GM19239 (cell line): ENCODE data around the gene PAPSS1.
"Not testable (repeated sequence)": the region's sequence is repeated elsewhere in the genome, so short reads cannot be mapped to it uniquely, and the experiment has no call there.

Source experiments
- DNase-seq: peaks from one replicate; pipeline ENCODE4 v3.0.0; 2011; ENCODE audit warnings: low spot score; ENCODE audit not compliant: insufficient read length
- FAIRE-seq: peaks from 2 replicates; lab custom pipeline; 2011; peaks lifted over from hg19 to GRCh38; lab: Jason Lieb, UNC

The PAPSS1 gene

DNA sequence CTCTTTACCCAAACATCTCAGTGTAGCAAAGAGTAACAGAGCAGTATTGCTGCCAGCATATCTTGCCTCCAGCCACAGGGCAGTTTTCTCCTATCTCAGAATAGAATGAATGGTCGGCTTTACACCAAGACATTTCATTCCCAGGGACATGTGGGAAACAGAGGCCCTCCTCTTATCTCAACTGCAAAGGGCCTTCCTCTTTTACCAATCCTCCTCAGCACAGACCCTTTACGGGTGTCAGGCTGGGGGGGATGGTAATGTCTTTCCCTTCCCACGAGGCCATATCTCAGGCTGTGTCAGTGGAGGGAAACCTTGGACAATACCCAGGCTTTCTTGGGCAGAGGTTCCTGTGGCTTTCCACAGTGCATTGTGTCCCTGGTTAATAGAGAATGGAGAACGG lies 9.0 kb upstream of the PAPSS1 start:
- FAIRE-seq, DNase-seq: not testable (repeated sequence)

DNA sequence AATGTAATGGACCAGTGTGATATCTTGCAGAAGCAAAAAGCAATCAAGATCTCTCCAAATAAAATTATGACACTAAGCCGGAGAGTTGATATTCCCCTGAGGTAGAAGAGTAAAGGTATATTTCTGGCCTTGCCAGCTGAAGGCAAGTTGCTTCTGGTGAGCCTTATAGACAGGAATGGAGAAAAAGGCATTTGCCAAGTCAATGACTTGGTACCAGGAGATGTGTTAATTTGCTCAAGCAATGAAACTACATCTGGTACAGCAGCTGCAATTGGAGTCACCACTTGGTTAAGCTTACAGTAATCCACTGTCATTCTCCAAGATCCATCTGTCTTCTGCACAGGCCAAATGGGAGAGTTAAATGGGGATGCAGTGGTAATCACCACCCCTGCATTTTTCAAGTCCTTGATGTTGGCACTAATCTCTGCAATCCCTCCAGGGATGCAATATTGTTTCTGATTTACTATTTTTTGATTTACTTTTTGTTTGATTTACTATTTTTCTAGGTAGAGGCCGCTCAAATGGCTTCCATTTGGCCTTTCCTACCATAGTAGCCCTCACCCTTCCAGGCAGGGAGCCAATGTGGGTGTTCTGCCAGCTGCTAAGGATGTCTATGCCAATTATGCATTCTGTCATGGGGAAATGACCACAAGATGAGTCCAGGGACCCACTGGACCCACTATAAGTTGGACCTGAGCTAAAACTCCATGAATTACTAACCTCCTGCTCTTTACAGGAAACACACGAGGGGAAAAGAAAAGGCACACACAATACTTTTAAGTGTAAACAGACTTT lies 6.3 kb upstream of the PAPSS1 start:
- FAIRE-seq, DNase-seq: not testable (repeated sequence)

DNA sequence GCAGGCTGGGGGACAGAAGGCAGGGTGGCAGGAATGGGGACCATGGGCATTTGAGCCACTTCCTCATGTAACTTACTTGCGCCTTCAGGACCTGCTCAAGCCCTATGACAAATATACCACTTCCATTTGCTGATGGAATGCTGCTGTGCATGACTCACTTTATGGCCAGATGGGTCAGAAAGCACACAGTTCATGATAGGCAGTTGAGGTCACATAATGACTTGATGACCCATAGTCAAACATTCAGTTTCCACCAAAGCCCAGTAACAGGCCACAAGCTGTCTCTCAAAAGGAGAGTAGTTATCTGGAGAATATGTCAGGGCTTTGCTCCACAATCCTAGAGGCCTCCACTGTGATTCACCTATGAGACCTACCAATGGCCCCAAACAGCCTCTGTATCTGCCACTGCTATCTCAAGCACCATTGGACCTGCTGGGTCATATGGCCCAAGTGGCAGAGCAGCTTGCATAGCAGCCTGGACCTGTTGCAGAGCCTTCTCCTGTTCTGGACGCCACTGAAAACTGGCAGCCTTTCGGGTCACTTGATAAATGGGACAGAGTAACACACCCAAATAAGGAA lies 5.3 kb upstream of the PAPSS1 start:
- DNase-seq (no peak), FAIRE-seq (no peak)

DNA sequence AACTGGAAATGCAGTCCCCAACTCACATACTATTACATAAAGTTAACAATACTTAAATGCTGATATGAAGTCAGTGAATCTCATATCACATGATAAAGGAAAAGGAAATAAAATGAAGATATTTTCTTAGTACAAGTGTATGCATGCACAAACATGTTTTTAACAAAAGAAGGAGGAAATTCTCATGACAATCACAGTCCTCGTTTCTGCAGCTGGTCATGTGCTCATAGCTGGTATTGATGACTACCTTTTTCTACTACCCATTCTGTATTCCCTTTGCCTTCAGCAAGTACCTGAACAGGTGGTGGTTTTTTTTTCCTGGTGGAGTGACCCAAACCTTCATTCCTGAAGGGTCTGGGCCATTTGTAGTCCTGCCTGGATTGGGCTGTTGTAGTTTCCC lies 3.3 kb upstream of the PAPSS1 start:
- not testable (repeated sequence) for DNase-seq, FAIRE-seq

DNA sequence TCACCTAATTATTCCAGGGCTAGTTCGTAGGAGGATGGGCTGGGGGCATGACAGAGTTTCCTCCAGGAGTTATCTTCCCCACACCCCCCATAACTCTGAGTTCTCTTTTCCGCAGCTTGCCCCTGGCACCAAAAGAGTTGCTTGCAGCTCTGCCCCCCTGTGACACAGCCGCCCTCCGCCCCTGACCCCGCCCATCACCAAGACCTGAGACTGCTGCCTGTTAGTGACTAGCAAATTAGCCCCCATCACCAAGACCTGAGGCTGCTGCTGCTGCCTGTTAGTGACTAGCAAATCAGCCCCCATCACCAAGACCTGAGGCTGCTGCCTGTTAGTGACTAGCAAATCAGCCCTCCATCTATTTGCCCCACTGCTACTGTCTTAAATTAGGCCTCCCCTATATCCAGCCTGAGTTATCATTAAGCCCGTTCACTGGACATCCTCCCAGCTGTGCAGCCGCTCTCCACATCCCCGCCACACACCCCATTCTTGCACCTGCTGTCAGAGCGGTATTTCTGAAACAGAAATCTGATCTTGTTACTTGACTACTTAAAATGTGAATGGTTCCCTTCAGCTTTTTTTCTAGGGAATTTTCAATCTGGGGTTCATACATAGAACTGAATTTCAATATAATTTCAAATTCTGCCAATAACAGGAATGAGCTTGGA lies 1.5 kb upstream of the PAPSS1 start:
- DNase-seq: no peak
- no peak for FAIRE-seq

DNA sequence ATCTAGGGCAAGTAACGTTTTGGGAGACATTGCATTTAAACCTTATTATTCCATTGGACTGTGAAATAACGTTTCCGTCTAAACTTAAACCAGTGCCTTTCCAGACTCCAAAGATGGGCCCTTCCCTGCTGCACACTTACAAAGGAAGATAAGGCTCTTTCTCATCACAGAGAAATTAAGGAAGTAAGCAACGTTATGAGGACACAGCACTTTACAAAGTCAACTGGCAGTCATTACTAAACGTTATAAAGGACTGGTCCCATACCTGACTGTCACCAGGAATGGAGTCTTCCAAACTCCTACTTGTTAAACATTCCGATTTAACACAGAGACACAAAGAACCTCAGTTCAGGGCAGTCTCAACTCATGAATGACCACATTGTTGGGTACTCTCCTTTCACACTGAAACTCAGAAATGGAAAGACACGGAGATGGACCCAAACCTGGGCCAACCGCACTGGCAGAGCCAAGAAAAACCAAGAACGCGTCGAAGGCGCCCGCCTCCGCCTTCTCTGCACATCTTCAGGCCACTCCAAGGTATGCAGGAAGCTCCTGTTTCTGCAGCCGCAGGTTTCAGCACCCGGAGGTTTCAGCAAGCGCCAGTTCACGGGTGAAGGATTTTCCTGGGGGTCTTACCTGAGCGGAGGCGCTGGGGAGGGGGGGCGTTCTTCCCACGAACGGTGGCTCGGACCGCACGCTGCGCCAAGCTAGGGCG lies 670 bp downstream of the PAPSS1 start:
- FAIRE-seq: peak; percentile 74
- peak; percentile 4 for DNase-seq

DNA sequence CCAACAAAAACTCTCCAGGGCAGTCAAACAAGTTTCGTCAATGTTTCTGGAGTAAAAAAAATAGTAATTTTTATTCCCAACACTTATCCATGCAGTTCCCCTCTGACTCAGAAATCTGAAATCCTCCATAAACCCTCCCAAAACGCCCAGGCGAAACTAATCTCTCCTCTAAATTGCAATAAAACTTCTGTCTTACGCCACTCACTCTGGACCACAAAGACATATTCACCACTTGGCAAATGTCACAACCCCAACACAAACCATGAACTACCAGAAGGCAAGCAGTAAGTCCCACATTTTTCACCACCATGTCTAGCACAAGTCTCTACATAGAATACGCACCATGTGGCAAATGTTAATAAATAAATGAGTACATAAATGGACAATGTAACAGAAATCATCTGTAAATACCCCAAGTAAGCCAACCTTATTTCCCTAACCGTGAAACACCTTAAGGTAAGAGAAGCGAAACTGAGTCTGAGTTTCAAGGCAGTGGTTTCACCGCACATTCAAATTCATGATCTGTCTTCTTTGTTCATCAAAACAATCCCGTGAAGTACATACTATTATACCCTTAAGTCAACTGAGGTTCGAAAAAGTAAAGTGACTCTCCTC lies 1.6 kb downstream of the PAPSS1 start:
- peak; percentile 74 for FAIRE-seq

DNA sequence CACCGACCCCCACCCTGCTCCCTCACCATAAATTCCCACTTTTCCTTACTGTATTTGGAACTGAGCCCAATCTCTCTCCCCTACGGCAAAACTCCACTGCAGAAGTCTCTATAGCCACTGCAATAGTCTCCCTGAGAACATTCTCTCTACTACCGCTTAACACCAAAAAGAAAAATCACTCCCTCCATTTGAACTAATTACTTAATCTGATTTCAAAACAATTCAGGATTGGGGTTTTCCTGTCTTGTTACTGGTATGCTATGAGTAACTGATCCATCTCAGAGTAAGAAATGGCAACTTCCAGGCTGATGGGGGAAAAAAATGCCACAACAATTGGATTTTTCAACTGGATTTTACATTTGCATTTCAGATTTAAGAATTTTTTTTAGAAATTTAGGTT lies 5.8 kb downstream of the PAPSS1 start:
- FAIRE-seq: no peak
- DNase-seq: no peak

More for the DNA sequence above, 1.6 kb downstream of the PAPSS1 start:
- peak; percentile 5 for DNase-seq

DNA sequence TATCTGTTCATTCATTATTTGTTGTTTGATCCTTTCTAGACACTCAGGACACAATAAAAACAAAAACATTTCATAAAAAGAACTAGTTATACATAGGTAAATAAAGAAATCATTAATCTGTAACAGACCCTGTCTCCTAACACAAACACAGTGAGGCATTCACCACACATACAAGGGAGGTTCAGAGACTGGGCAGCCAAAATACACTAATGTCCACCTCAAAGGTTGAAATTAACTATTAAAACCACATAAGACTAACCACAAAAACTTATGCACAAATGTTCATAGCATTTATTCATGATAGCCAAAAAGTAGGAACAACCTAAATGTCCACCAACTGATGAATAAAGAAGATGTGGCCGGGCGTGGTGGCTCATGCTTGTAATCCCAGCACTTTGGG lies 7.8 kb downstream of the PAPSS1 start:
- no peak for DNase-seq
- no peak for FAIRE-seq

DNA sequence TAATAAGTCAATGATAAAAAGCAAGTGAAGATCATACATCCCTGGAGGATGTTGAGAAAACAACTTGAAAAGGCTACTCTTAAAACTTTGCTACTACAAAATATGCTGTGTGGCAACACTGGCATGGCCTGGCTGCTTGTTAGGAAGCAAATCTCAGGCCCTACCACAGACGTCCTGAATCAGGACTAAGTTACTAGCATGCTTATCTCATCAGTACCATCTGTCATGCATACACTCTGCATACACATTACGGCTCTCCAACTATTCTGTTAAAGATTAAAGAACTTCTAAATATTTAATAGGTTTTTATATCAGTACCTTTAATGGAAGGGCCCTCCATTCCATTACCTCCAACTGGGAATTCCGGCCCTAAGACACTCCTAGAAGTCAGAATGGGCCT lies 8.2 kb downstream of the PAPSS1 start:
- FAIRE-seq (no peak), DNase-seq (no peak)

DNA sequence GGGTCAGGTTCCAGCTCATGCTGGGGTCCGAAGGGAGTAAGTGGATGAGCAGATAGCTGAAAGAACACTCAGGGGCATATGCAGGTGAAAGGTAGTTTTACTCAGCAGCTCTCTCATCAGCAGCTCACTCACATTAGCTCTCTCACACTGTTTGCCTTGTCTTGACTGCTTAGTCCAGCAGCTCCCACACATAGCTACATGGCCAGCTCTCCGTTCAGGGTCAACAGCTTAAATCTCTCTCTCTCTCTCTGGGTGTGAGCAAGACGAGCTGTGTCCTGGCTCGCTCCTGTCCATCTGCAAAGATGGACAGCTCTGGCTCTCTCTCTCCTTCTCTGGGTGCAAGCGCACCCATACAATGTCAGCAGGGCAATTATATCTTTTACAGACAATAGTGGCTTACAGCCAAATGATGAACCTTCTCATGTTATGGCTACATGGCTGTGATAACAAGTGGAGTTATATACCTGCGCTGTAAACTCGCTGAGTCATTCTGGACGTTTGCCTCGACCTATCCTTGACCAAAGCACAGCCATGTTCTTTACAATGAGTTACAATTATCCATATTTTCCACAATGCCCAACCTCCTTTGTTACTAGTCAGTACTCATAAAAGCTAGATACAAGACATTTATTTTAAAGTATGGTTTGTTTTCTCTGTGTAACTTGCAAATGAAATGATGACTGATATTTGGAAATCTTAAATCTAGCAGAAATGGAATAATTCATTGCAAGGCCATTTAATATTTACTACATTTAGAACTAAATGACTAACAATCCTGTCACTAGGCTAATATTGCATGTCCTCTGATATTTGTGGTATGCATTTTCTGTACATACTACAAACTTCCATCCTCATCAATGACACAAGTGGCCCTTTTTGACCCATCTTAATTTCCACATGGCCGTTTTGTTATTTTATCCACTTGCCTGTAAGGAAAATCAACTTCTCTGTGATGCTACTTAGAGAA lies 9.3 kb downstream of the PAPSS1 start:
- no peak for FAIRE-seq
- DNase-seq: no peak

DNA sequence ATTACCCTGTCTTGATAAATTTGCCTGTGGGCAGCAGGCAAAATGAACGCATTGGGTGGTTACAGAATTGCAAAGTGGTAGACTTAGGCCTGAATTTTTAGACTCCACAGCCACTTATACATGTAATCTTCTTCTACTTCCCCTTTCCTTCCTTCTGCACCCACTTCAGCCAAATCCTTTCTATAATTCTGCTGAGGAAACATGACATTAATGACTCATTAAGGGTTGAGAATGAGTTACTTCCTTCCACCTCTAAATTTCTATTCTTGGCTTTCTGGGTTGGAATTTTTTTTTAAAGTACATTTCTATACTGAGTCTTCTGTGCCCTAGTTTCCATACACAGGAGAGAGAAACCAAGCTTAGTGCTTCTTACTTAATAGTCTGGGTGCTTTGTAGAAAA lies 10.1 kb downstream of the PAPSS1 start:
- DNase-seq (no peak), FAIRE-seq (no peak)

DNA sequence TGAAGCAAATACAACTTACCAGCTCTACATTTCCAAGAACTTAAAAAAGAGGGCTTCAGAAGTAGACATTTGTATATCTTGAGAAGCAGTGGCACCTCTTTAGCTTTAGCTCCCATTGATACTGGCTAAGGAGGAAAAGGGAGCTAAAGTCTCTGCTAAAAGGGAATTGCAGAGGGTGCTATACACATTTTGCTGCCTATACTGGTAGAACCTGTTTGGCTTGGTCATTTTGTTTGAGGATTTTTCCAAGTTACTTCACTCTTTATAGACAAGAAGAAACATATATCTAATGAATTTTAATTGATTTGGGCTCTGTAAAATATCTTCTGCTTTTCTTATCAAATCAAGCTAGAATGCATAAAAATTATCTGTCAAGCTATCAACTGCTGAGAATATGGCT lies 11.8 kb downstream of the PAPSS1 start:
- FAIRE-seq (no peak), DNase-seq (no peak)

DNA sequence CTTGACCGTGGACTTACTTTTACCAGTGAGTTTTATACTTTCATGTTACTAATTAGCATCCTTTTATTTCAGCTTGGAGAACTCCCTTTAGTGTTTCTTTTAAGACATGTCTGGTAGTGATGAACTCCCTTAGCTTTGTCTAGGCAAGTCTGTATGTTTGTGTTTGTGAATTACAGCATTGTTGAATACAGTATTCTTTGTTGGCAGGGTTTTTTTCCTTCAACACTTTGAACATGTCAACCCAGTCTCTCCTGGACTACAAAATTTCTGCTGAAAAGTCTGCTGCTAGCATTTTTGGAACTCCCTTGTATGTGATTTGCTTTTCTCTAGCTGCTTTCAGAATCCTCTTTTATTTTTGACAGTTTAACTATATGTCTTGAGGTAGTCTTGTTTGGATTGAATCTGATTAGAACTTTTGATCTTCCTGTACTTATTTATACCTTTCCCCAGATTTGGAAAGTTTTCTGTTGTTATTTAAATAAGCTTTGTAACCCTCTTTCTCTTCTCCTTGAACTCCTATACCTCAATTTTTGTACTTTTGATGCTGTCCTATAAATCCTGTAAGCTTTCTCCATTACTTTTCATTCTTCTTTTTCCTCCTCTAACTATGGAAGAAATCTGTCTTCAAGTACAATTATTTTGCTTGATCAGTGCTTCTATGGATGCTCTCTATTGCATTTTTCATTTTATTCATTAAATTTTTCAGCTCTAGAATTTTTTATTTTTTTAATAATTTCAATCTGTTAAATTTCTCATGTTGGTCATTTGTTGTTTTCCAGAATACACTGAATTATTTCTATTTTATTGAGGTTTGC lies 14.1 kb downstream of the PAPSS1 start:
- peak; percentile 8 for FAIRE-seq
- no peak for DNase-seq

DNA sequence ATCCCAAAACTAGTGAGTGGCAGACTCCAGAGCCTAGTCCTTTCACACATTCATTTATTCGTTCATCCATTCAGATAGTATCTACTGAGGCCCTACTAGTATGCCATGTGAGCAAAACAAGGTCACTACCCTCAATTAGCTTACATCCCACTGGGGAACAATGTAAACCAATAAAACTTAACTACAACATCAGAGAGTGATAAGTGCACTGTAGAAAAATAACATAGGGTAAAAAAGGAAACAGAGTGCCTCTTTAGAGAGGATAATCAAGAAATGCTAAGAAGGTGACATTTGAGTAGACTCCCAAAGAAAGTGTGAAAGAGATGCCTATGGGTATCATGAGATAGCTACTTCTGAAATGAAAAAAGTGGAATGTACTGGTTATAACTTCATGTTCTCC lies 18.5 kb downstream of the PAPSS1 start:
- FAIRE-seq (no peak), DNase-seq (no peak)

DNA sequence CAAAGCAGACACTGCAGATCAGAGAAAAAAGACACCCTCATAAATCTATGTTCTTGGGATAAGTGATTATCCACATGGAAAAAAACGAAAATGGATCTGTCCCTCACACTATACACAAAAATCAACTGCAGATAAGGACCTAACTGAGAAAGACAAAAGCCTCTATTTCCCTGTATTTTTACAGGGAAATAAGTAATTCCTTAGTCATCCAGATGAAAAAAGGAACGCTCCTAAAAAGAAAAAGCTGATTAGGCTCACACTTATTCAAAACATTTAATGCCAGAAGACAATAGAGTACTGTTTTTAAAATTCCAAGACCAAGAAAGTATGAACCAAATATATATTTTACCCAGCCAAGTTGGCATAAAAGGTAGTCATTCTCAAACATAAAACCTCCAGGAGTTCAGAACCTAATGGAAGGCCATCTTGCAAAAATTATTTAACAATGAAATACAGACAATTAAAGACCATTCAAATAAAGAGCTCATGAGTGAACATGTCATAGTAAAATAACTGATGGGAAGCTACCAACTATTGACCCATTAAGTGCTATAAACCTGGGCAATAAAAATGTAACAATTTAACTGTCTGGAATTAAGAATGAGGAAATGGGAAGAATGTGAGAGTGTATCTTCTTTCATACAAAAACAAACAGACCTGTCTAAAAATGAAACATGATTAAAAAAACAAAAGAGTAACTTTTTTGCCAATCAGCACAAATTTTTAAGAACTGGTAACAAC lies 20.4 kb downstream of the PAPSS1 start:
- FAIRE-seq (no peak), DNase-seq (no peak)

DNA sequence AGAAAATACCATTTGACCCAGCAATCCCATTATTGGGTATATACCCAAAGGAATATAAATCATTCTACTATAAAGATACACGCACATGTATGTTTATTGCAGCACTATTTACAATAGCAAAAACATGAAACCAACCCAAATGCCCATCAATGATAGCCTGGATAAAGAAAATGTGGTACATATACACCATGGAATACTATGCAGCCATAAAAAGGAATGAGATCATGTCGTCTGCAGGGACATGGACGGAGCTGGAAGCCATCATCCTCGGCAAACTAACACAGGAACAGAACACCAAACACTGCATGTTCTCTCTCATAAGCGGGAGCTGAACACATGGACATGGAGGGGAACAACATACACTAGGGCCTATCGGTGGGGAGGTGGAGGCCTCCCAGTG lies 23.8 kb downstream of the PAPSS1 start:
- not testable (repeated sequence) for DNase-seq, FAIRE-seq

DNA sequence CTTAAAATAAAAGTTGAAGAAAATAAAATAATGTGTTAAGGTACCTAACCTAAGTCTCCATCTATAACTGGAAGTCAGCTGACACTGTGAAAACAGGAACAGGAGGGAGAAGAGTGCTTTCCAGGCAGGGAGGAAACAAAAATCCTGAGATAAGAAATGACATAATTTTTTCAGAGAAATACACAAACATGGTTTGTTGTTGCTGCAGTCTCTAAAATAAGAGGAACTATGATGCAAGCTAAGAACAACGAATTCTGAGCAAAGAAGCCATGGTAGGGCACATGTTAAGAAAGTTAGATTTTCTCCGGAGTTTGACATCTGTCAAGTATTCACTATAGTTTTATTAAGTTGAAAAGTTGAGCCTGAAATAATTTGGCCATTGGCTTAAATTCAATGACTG lies 26.9 kb downstream of the PAPSS1 start:
- DNase-seq (no peak), FAIRE-seq (no peak)
